K562 (cell line): ENCODE measurements around the gene HAAO. TPM values are rescaled to one million over a fixed set of nuclear protein-coding genes. Genes with fewer than 3 reads are reported as not detected.

Experiments used
- ATAC-seq: fragments of 200-7000 bp; cut with Tn5 transposase; 3 replicates; pipeline ENCODE4 v1.9.1; 2020; ENCODE audit warnings: moderate library complexity
- BruUV-seq: library from RNA; stranded (reverse); fragments of 400-500 nt; replicated peaks from 2 replicates; lab custom pipeline; 2021; lab: Mats Ljungman, UMichigan
- CTCF ChIA-PET: fragments of 300-600 bp; formaldehyde crosslinking; extraction: SDS; loops from one replicate; lab custom pipeline; 2021; ENCODE audit warnings: low intra/inter-chr PET ratio; lab: Yijun Ruan, JAX
- POLR2A ChIA-PET: fragments of 300-600, 350-650 bp; sonication (Branson Sonifier 250); formaldehyde crosslinking; extraction: SDS; loops from one replicate; lab custom pipeline; 2021; ENCODE audit warnings: antibody characterized with exemption, inconsistent platforms; lab: Yijun Ruan, JAX
- DNase-seq, 4 experiments: peaks; one replicate each; pipeline versions ENCODE4 v3.0.0 to v3.0.0-alpha.2; 2011 to 2018; ENCODE audit warnings: low spot score in 3 of 4, mixed read lengths in 3 of 4; ENCODE audit errors: extremely low read depth in 1 of 4
- FAIRE-seq: peaks from 2 replicates; lab custom pipeline; 2011; peaks lifted over from hg19 to GRCh38; lab: Jason Lieb, UNC
- H2AFZ ChIP-seq: 2 replicates; pipeline ENCODE4 v1.6.0; 2011; ENCODE audit warnings: low read depth, low read length, control low read depth, inconsistent platforms
- H3K27ac ChIP-seq: fragments of 200-600 bp; 3 replicates; pipeline ENCODE4 v1.8.0; 2011; ENCODE audit warnings: low read depth, mild to moderate bottlenecking, control low read depth, inconsistent platforms, low read length, moderate library complexity, mixed read lengths; ENCODE audit errors: extremely low read depth
- H3K27me3 ChIP-seq, 2 experiments: fragments of 300-600 bp in 1 of 2; 2 replicates in 1 of 2; 3 replicates in 1 of 2; pipeline versions ENCODE4 v1.6.0 to v1.8.0; 2011; ENCODE audit warnings: inconsistent platforms in 2 of 2, low read length in 2 of 2, mild to moderate bottlenecking in 1 of 2, mixed read lengths in 1 of 2, moderate library complexity in 1 of 2; ENCODE audit not compliant: control insufficient read depth in 2 of 2, insufficient read depth in 2 of 2
- H3K36me3 ChIP-seq: fragments of 300-600 bp; 3 replicates; pipeline ENCODE4 v1.8.0; 2011; ENCODE audit warnings: mild to moderate bottlenecking, low read length, inconsistent platforms; ENCODE audit not compliant: control insufficient read depth, insufficient read depth
- H3K4me1 ChIP-seq, 2 experiments: fragments of 200-600 bp in 1 of 2; replicated peaks in 1 of 2; 2 replicates in 1 of 2; 3 replicates in 1 of 2; pipeline versions ENCODE4 v1.5.1 to v1.8.0; 2011; ENCODE audit warnings: inconsistent platforms in 2 of 2, low read length in 2 of 2, mild to moderate bottlenecking in 1 of 2, mixed read lengths in 1 of 2, moderate library complexity in 1 of 2; ENCODE audit not compliant: control insufficient read depth in 2 of 2, insufficient read depth in 2 of 2
- H3K4me2 ChIP-seq: 2 replicates; pipeline ENCODE4 v1.6.1; 2011; ENCODE audit warnings: low read length, control low read depth, inconsistent platforms, mixed read lengths; ENCODE audit not compliant: insufficient read depth
- H3K4me3 ChIP-seq: fragments of 200-600 bp; sonication (generic), shearing (Covaris generic); 2 replicates; pipeline ENCODE4 v1.5.1; 2016; ENCODE audit warnings: control low read depth, inconsistent platforms
- H3K79me2 ChIP-seq: fragments of 200-600 bp; 3 replicates; pipeline ENCODE4 v1.8.0; 2011; ENCODE audit warnings: low read length, inconsistent platforms; ENCODE audit not compliant: control insufficient read depth, insufficient read depth
- H3K9ac ChIP-seq, 2 experiments: 2 replicates each; pipeline versions ENCODE4 v1.6.0 to v1.6.1; 2011; ENCODE audit warnings: low read depth in 2 of 2, low read length in 2 of 2, control low read depth in 1 of 2, inconsistent platforms in 1 of 2, mild to moderate bottlenecking in 1 of 2, mixed read lengths in 1 of 2; ENCODE audit not compliant: insufficient read depth in 1 of 2
- H3K9me1 ChIP-seq: one replicate; pipeline ENCODE4 v1.6.0; 2011; ENCODE audit warnings: inconsistent platforms, mild to moderate bottlenecking, low read length, moderate library complexity; ENCODE audit not compliant: control insufficient read depth, insufficient read depth
- H3K9me3 ChIP-seq: replicated peaks from 2 replicates; pipeline ENCODE4 v1.5.1; 2011; ENCODE audit warnings: low read depth, low read length, inconsistent platforms; ENCODE audit not compliant: control insufficient read depth, insufficient read depth
- H4K20me1 ChIP-seq: replicated peaks from 2 replicates; pipeline ENCODE4 v1.6.1; 2011; ENCODE audit warnings: low read length, inconsistent platforms, mixed read lengths; ENCODE audit not compliant: control insufficient read depth, insufficient read depth
- MYC ChIP-seq, 2 experiments: fragments of 250-450 bp in 1 of 2; sonication (Bioruptor Pico) in 1 of 2; IDR thresholded peaks; 2 replicates each; pipeline versions ENCODE4 v1.5.1 to v1.6.1; 2012 to 2021; ENCODE audit warnings: low read depth in 2 of 2, borderline replicate concordance in 1 of 2, improper control_type of control experiment in 1 of 2, low read length in 1 of 2, mild to moderate bottlenecking in 1 of 2, moderate library complexity in 1 of 2
- ZBTB43 ChIP-seq: sonication (generic); formaldehyde crosslinking; IDR thresholded peaks from 2 replicates; pipeline ENCODE4 v1.8.0; 2023; ENCODE audit warnings: mild to moderate bottlenecking, missing genetic modification reagents
- WGBS: fragments of 100-300 bp; shearing (Covaris generic); methylation state at CpG from one replicate; pipeline ENCODE4 v1.1.6; 2016; ENCODE audit warnings: low coverage, mixed read lengths; ENCODE audit not compliant: insufficient coverage; ENCODE audit errors: missing lambda C conversion rate; 5-methylcytosine and 5-hydroxymethylcytosine counted together
- in situ Hi-C: fragments of 300-500 bp; cut with MboI; formaldehyde crosslinking; loops from 4 replicates; pipeline ENCODE4 v1.15.0; 2018; ENCODE audit warnings: inconsistent platforms, mixed read lengths
- intact Hi-C: fragments of 100-400 bp; cut with micrococcal nuclease; formaldehyde crosslinking; loops from 2 replicates; pipeline ENCODE4 v1.14.2; 2022
- polyA plus RNA-seq, 8 experiments: library from polyadenylated mRNA; depleted of rRNA in 4 of 8; stranded (reverse) in 5 of 8; unstranded in 3 of 8; fragments of >200 nt; fragmentation: Nextera tagmentation in 2 of 8; fragmentation: Illumina TruSeq in 1 of 8; extraction: Ambion mirVana in 2 of 8; extraction: Trizol in 1 of 8; gene quantifications; 2 replicates each; pipeline versions ENCODE4 v1.2.1 to v1.2.3, GENCODE V29; 2011 to 2014; ENCODE audit warnings: inconsistent platforms in 1 of 8, missing spikeins in 1 of 8
- total RNA-seq, 7 experiments: library from RNA; depleted of rRNA in 6 of 7; stranded (reverse); fragments of >200 nt in 6 of 7; fragmentation: Illumina TruSeq in 2 of 7; extraction: Trizol in 2 of 7; gene quantifications; 2 replicates each; pipeline versions ENCODE4 v1.2.1 to v1.2.3, GENCODE V29; 2011 to 2021; ENCODE audit warnings: low replicate concordance in 1 of 7

Gene HAAO
- total and polyA plus RNA-seq, 9 of the 15 experiments (the other 6 are each of a cell fraction or from before 2014, with no cell fraction given) = not detected

DNA sequence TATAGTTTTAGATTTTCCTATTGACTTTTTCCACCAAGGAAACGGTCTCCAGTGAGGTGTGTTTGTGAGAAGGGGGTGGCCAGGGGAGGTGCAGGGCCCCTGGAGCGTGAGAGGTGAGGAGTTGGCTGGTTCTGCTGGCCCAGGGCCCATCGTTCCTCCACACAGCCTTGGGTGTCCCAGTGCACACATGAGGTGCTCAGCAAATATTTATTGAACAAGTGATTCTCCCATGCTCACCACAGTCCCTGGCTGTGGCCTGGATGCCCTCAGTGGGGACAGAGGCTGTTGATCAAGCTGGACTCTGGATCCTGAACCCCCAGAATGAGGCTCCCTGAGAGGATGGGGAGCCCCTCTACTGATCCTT lies 5.0 kb downstream of the HAAO start:
- intact Hi-C loops = no loop called here
- no TSS peak for BruUV-seq
- CTCF ChIA-PET = no interaction called here
- FAIRE-seq (no peak), DNase-seq (no peak), ATAC-seq (no peak)
- Histone ChIP-seq H4K20me1 (no peaks in the 10 kb centered on the region; the same call in 1 of the 2 replicates), H3K4me1 (peaks cover 0 to 5% of the 10 kb centered on the region in 2 experiments; a peak in 1 of 5 replicates), H3K27ac (no peak overlapping the region), H3K4me3 (no peak overlapping the region), H3K79me2 (no peaks in the 10 kb centered on the region), H3K9ac (no peak overlapping the region; a peak in 1 of 4 replicates), H3K9me3 (no peaks in the 10 kb centered on the region), H2AFZ (no peak overlapping the region), H3K9me1 (no peaks in the 10 kb centered on the region), H3K36me3 (no peaks in the 10 kb centered on the region), H3K4me2 (no peak overlapping the region), H3K27me3 (peaks cover 5 to 61% of the 10 kb centered on the region in 2 experiments; a peak in 4 of 5 replicates)
- in situ Hi-C loops = loop anchor here (25.0 kb wide), 1 partner anchor 275 kb away; no protein-coding TSS in a partner anchor
- TF ChIP-seq MYC (IDR thresholded peaks at IDR 0.05; ENCODE audit: low read depth, low read length) (no peak), MYC (CRISPR knock-in tag; IDR thresholded peaks at IDR 0.05; ENCODE audit: borderline replicate concordance, low read depth) (no peak), ZBTB43 (CRISPR knock-in tag) (no peak)
- POLR2A ChIA-PET = interaction anchor here (1.0 kb wide), 1 partner anchor 23 kb away, joined by 3 read pairs; no protein-coding TSS in a partner anchor
- 5% methylated on average over 3 of the region's 3 CpGs for WGBS
